Loucy (cell line): ENCODE measurements around the gene DPM1.

Source experiments
- CTCF ChIP-seq: fragments of 200-600 bp; sonication (generic); conservative IDR thresholded peaks from 2 replicates; pipeline ENCODE4 v1.5.1; 2014; ENCODE audit warnings: mild to moderate bottlenecking, antibody characterized with exemption, low read length
- EZH2phosphoT487 ChIP-seq: fragments of 200-600 bp; IDR thresholded peaks from 2 replicates; pipeline ENCODE4 v1.6.1; 2018; ENCODE audit warnings: antibody characterized with exemption, mild to moderate bottlenecking, moderate library complexity, borderline replicate concordance

- TF ChIP-seq CTCF (no peak), EZH2phosphoT487 (no peak)
These were observed 37.3 kb downstream of the DPM1 start for GRCh38 chr20:50920997-50921396.
